AG04449 (cell line): Measurements from ENCODE around the gene ZC3H12D.

Experiments
- CTCF ChIA-PET: fragments of 350-600 bp; formaldehyde crosslinking; extraction: SDS; loops from one replicate; lab custom pipeline; 2021; ENCODE audit warnings: antibody characterized with exemption; lab: Yijun Ruan, JAX
- POLR2A ChIA-PET: fragments of 400-600, 350-600 bp; formaldehyde crosslinking; extraction: SDS; loops from one replicate; lab custom pipeline; 2020; ENCODE audit warnings: antibody characterized with exemption, inconsistent platforms; lab: Yijun Ruan, JAX
- DNase-seq: peaks from one replicate; pipeline ENCODE4 v3.0.0-alpha.2; 2010; ENCODE audit warnings: low read depth, low spot score
- H3K4me3 ChIP-seq: 2 replicates; pipeline ENCODE4 v1.5.1; 2011; ENCODE audit warnings: low read depth, mild to moderate bottlenecking, control low read depth, low read length
- TF ChIP-seq, protein P1 (sequence below): IDR thresholded peaks from one replicate; pipeline ENCODE4 v1.5.1; 2011; ENCODE audit warnings: mild to moderate bottlenecking, moderate library complexity, low read length, control low read depth, inconsistent platforms; ENCODE audit not compliant: insufficient read depth; ENCODE audit errors: missing control alignments

The ZC3H12D gene

GRCh38 chr6:149441740-149442139 is 43.1 kb downstream of the ZC3H12D start:
- H3K4me3 ChIP-seq, result no peak overlapping the region
- POLR2A ChIA-PET, result no interaction called here
- TF ChIP-seq, protein P1, sequence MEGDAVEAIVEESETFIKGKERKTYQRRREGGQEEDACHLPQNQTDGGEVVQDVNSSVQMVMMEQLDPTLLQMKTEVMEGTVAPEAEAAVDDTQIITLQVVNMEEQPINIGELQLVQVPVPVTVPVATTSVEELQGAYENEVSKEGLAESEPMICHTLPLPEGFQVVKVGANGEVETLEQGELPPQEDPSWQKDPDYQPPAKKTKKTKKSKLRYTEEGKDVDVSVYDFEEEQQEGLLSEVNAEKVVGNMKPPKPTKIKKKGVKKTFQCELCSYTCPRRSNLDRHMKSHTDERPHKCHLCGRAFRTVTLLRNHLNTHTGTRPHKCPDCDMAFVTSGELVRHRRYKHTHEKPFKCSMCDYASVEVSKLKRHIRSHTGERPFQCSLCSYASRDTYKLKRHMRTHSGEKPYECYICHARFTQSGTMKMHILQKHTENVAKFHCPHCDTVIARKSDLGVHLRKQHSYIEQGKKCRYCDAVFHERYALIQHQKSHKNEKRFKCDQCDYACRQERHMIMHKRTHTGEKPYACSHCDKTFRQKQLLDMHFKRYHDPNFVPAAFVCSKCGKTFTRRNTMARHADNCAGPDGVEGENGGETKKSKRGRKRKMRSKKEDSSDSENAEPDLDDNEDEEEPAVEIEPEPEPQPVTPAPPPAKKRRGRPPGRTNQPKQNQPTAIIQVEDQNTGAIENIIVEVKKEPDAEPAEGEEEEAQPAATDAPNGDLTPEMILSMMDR, result no peak
- DNase-seq, result no peak
- CTCF ChIA-PET, result interaction anchor here (0.9 to 2.4 kb wide), 4 partner anchors 10 to 413 kb away, joined by 3 to 26 read pairs (median 4); no protein-coding TSS in a partner anchor

GRCh38 chr6:149440735-149441671 is 43.8 kb downstream of the ZC3H12D start:
- DNase-seq, result no peak
- ChIA-PET POLR2A (interaction anchor here (0.6 kb wide), 1 partner anchor 346 kb away, joined by 5 read pairs; no protein-coding TSS in a partner anchor), CTCF (interaction anchor here (0.7 to 2.4 kb wide), 6 partner anchors 9 to 413 kb away, joined by 3 to 26 read pairs (median 4); no protein-coding TSS in a partner anchor)
- TF ChIP-seq, protein P1, result no peak
- no peak overlapping the region for H3K4me3 ChIP-seq

DNA sequence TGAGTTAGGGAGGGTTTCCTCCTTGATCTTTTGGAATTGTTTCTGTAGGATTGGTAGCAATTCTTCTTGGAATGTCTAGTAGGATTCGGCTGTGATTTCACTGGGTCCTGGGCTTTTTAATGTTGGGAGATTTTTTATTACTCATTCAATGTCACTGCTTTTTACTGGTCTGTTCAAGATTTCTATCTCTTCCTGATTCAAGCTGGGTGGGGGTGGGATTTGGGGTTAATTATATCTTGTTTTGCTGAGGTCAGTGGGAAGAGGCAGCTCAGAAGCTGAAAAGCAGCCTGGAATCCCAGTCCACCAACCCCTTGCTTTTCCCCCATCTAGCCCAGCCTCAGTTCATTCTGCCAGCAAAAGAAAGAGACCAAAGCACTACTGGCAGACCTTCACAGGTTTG is 45.2 kb downstream of the ZC3H12D start:
- DNase-seq, result no peak
- ChIA-PET CTCF (no interaction called here), POLR2A (no interaction called here)
- TF ChIP-seq, protein P1, result no peak
- no peak overlapping the region for H3K4me3 ChIP-seq

GRCh38 chr6:149438855-149439254 is 46.0 kb downstream of the ZC3H12D start:
- H3K4me3 ChIP-seq, result no peak overlapping the region
- ChIA-PET POLR2A (no interaction called here), CTCF (interaction anchor here (1.2 kb wide), 1 partner anchor 410 kb away, joined by 4 read pairs; no protein-coding TSS in a partner anchor)
- no peak for DNase-seq
- TF ChIP-seq, protein P1, result no peak

GRCh38 chr6:149437212-149437611 is 47.6 kb downstream of the ZC3H12D start:
- CTCF ChIA-PET, result interaction anchor here (1.2 to 18.9 kb wide), 4 partner anchors 78 to 406 kb away, joined by 3 to 382 read pairs (median 4); no protein-coding TSS in a partner anchor
- DNase-seq, result no peak
- POLR2A ChIA-PET, result no interaction called here
- H3K4me3 ChIP-seq, result no peak overlapping the region
- TF ChIP-seq, protein P1, result no peak

DNA sequence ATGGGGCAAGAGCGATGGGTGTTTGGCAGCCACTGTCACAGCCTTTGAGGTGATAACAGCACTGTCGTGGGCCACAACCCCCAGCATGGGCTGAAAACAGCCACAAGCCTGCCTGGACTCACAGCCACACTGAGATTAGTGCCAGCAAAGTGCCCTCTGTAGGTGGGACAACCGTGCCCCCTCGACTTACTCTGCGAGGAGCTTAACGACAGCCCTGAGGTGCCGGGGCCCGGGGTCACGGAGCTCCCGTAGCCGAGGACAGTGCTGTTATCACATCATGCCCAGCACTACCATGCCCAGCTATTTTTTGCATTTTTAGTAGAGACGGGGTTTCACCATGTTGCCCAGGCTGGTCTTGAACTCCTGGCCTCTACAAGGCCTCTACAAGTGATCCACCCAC is 48.2 kb downstream of the ZC3H12D start:
- H3K4me3 ChIP-seq, result no peak overlapping the region
- TF ChIP-seq, protein P1, result no peak
- DNase-seq, result no peak
- ChIA-PET POLR2A (no interaction called here), CTCF (interaction anchor here (1.2 to 18.9 kb wide), 4 partner anchors 79 to 406 kb away, joined by 3 to 382 read pairs (median 4); no protein-coding TSS in a partner anchor)
